Uterus (tissue), 4 donors: ENCODE measurements around the gene ELOB. TPM values are rescaled to one million over a fixed set of nuclear protein-coding genes. Genes with fewer than 3 reads are reported as not detected.
"Not testable (repeated sequence)": the region's sequence is repeated elsewhere in the genome, so short reads cannot be mapped to it uniquely, and the experiment has no call there.

Experiments
- DNase-seq, 2 donors: peaks; one replicate each; pipeline ENCODE4 v3.0.0-alpha.2; 2019 to 2020
- H3K27ac ChIP-seq, 2 donors: fragments of 200-600 bp; sonication (generic); 1 replicate in 1 of 2; 2 replicates in 1 of 2; pipeline ENCODE4 v1.5.1; 2016 to 2018
- H3K27me3 ChIP-seq, 2 donors: fragments of 200-600 bp; sonication (generic); one replicate each; pipeline ENCODE4 v1.5.1; 2018 to 2019; ENCODE audit warnings: control low read depth in 1 of 2
- H3K36me3 ChIP-seq, 2 donors: fragments of 200-600 bp; sonication (generic); one replicate each; pipeline ENCODE4 v1.5.1; 2019; ENCODE audit warnings: control low read depth in 1 of 2
- H3K4me1 ChIP-seq, 2 donors: fragments of 200-600 bp; sonication (generic); one replicate each; pipeline ENCODE4 v1.5.1; 2018 to 2019; ENCODE audit warnings: control low read depth in 1 of 2
- H3K4me3 ChIP-seq, 2 donors: fragments of 200-600 bp; sonication (generic); 1 replicate in 1 of 2; 2 replicates in 1 of 2; pipeline ENCODE4 v1.5.1; 2018 to 2019; ENCODE audit warnings: mild to moderate bottlenecking in 1 of 2
- H3K9me3 ChIP-seq, 2 donors: fragments of 200-600 bp; sonication (generic); one replicate each; pipeline ENCODE4 v1.5.1; 2019; ENCODE audit warnings: control low read depth in 1 of 2
- POLR2A ChIP-seq, 2 donors: fragments of 450-650 bp; IDR thresholded peaks; one replicate each; pipeline ENCODE4 v1.6.1; 2016; ENCODE audit warnings: antibody characterized with exemption in 2 of 2, mild to moderate bottlenecking in 1 of 2, moderate library complexity in 1 of 2
- intact Hi-C: fragments of 100-400 bp; cut with DNase I; formaldehyde crosslinking; loops from one replicate; pipeline ENCODE4 v1.15.1; 2023; ENCODE audit warnings: low total_unique reads
- small RNA-seq: library from RNA; depleted of rRNA; stranded (forward); fragments of <200 nt; gene quantifications from one replicate; pipeline ENCODE3, GENCODE V24; 2016
- total RNA-seq, 4 donors: library from RNA; depleted of rRNA in 3 of 4; stranded (reverse); fragments of >200 nt in 3 of 4; gene quantifications; one replicate each; pipeline versions ENCODE4 v1.1.0 to v1.2.4, GENCODE V29; 2014 to 2023
- TF ChIP-seq, protein P1 (sequence below), 4 experiments: fragments of 200-600 bp in 2 of 4; fragments of 450-650 bp in 2 of 4; sonication (generic) in 2 of 4; IDR thresholded peaks; one replicate each; pipeline ENCODE4 v1.5.1; 2016 to 2019; ENCODE audit warnings: antibody characterized with exemption in 4 of 4, mild to moderate bottlenecking in 2 of 4, moderate library complexity in 1 of 4
- donor health status: DM: yes; HTN: yes; CAD: no.

Gene ELOB
- total RNA-seq, 4 donors from 2014 or later: 88.4 to 524 (median 219) TPM

DNA sequence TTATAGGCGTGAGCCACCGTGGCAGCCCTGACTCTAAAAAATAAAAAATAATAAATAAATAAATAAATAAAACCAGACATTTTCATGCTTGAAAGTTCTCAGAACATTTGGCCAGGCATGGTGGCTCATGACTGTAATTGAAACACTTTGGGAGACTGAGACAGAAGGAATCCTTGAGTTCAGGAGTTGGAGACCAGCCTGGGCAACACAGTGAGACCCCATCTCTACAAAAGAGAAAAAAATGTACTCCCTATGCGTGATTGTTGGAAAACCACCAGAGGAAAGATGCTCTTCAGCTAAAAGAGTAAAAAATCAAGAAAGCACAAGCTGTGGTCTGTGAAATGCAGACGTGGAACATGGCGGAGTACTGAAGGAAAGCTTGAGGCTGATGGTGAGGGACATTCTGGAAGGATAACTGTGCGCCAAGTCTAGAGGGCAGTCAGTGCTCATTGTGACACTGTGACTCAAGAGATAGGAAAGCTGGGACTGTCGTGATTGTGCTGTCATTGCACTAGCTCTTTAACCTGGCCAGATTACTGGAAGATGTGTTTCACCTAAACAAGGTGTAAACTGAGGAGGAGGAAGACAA, 52.9 kb downstream of the ELOB start:
- intact Hi-C loops: no loop called here
- Histone ChIP-seq H3K4me3 (no peak overlapping the region), H3K27me3 (no peaks in the 10 kb centered on the region), H3K4me1 (no peaks in the 10 kb centered on the region), H3K27ac (no peak overlapping the region), H3K36me3 (no peaks in the 10 kb centered on the region), H3K9me3 (no peaks in the 10 kb centered on the region)
- TF ChIP-seq, protein P1, sequence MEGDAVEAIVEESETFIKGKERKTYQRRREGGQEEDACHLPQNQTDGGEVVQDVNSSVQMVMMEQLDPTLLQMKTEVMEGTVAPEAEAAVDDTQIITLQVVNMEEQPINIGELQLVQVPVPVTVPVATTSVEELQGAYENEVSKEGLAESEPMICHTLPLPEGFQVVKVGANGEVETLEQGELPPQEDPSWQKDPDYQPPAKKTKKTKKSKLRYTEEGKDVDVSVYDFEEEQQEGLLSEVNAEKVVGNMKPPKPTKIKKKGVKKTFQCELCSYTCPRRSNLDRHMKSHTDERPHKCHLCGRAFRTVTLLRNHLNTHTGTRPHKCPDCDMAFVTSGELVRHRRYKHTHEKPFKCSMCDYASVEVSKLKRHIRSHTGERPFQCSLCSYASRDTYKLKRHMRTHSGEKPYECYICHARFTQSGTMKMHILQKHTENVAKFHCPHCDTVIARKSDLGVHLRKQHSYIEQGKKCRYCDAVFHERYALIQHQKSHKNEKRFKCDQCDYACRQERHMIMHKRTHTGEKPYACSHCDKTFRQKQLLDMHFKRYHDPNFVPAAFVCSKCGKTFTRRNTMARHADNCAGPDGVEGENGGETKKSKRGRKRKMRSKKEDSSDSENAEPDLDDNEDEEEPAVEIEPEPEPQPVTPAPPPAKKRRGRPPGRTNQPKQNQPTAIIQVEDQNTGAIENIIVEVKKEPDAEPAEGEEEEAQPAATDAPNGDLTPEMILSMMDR (IDR thresholded peaks at IDR 0.05): no peak
- TF ChIP-seq POLR2A (IDR thresholded peaks at IDR 0.05): no peak
- DNase-seq: no peak

DNA sequence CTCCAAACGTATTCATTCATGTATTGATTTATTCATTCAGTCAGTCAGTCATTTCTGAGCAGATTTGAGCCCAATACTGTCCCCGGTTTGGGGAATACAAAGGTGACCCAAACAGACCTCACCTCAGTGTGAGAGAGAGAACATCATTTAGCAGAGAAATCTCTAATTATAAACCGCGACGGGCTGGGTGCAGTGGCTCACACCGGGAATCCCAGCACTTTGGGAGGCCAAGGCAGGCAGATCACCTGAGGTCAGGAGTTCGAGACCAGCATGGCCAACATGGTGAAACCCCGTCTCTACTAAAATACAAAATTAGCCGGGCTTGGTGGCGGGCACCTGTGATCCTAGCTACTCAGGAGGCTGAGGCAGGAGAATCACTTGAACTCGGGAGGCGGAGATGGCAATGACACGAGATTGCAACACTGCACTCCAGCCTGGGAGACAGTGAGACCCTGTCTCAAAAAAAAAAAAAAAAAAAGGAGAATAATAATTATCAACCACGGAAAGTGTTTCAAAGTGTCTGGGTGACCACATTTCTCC, 55.4 kb downstream of the ELOB start:
- H3K9me3 ChIP-seq, H3K4me1 ChIP-seq, H3K36me3 ChIP-seq, intact Hi-C loops, H3K27me3 ChIP-seq, DNase-seq: not testable (repeated sequence)
- Histone ChIP-seq H3K4me3 (peak overlapping the region; percentile 42 to 56), H3K27ac (peak overlapping the region; percentile 51 to 72)

Small RNA genes lying within 50 kb of the gene (small RNA-seq; reads per million reads assigned to genes)
- gene SNORA3C: not detected

Other genes starting within 250 kb of the ELOB start
- gene CEMP1, start 245.9 kb downstream of the ELOB start, total RNA-seq: 1 to 10 TPM in 1 of 4 donors, under 1 TPM in 1, not detected in 2; 0.46 to 3.3 TPM
- 10 to 100 TPM; 11.0 to 66.2 (median 23.9) TPM for gene PDPK1, start 239.3 kb downstream of the ELOB start, total RNA-seq
- gene KCTD5, start 94.8 kb downstream of the ELOB start, total RNA-seq: 10 to 100 TPM in 2 of 4 donors, 1 to 10 TPM in 2; 4.6 to 21.6 (median 12.7) TPM
- gene PRSS27, start 57.1 kb downstream of the ELOB start, total RNA-seq: 1 to 10 TPM in 1 of 4 donors, under 1 TPM in 1, not detected in 2; 0.83 to 1.3 TPM
- 100 to 1,000 TPM in 3 of 4 donors, 10 to 100 TPM in 1; 92.7 to 900 (median 121) TPM for gene SRRM2, start 24.6 kb downstream of the ELOB start, total RNA-seq
- gene PRSS33, start 10.3 kb upstream of the ELOB start, total RNA-seq: under 1 TPM in 1 of 4 donors, not detected in 3; 0.21 TPM
- not detected for gene PRSS41, start 21.2 kb upstream of the ELOB start, total RNA-seq
- gene PRSS21, start 40.0 kb upstream of the ELOB start, total RNA-seq: not detected
- 10 to 100 TPM in 1 of 4 donors, 1 to 10 TPM in 1, not detected in 2; 1.3 to 15.9 TPM for gene ZG16B, start 53.0 kb upstream of the ELOB start, total RNA-seq
- gene PRSS22, start 80.9 kb upstream of the ELOB start, total RNA-seq: 1 to 10 TPM in 1 of 4 donors, under 1 TPM in 1, not detected in 2; 0.46 to 2.4 TPM
- gene FLYWCH2, start 105.9 kb upstream of the ELOB start, total RNA-seq: 100 to 1,000 TPM in 1 of 4 donors, 10 to 100 TPM in 3; 27.9 to 223 (median 40.9) TPM
- 10 to 100 TPM; 11.5 to 62.3 (median 27.2) TPM for gene FLYWCH1, start 134.7 kb upstream of the ELOB start, total RNA-seq
- gene KREMEN2, start 187.0 kb upstream of the ELOB start, total RNA-seq: under 1 TPM in 1 of 4 donors, not detected in 3; 0.41 TPM
- gene PAQR4, start 192.1 kb upstream of the ELOB start, total RNA-seq: 1 to 10 TPM in 3 of 4 donors, under 1 TPM in 1; 0.26 to 4.8 (median 2.5) TPM
- gene PKMYT1, start 203.2 kb upstream of the ELOB start, total RNA-seq: 1 to 10 TPM in 1 of 4 donors, not detected in 3; 6.1 TPM
- gene CLDN9, start 235.6 kb upstream of the ELOB start, total RNA-seq: 1 to 10 TPM in 1 of 4 donors, under 1 TPM in 1, not detected in 2; 0.21 to 1.8 TPM
- 1 to 10 TPM in 1 of 4 donors, not detected in 3; 4.1 TPM for gene CLDN6, start 240.9 kb upstream of the ELOB start, total RNA-seq
- gene TNFRSF12A, start 243.1 kb upstream of the ELOB start, total RNA-seq: 10 to 100 TPM; 12.6 to 76.2 (median 24.0) TPM
- gene HCFC1R1, start 246.7 kb upstream of the ELOB start, total RNA-seq: 10 to 100 TPM in 3 of 4 donors, 1 to 10 TPM in 1; 3.6 to 67.5 (median 25.4) TPM
- 10 to 100 TPM in 3 of 4 donors, 1 to 10 TPM in 1; 3.8 to 29.0 (median 22.3) TPM for gene THOC6, start 246.8 kb upstream of the ELOB start, total RNA-seq